SK-N-MC (cell line): ENCODE data around the gene BCL2A1.

ENCODE experiments used
- DNase-seq: peaks from one replicate; pipeline ENCODE4 v3.0.0-alpha.2; 2011; ENCODE audit warnings: low read depth, low spot score
- H3K27ac ChIP-seq: fragments of 200-600 bp; sonication (generic); 2 replicates; pipeline ENCODE4 v1.5.1; 2016; ENCODE audit warnings: mixed run types
- H3K36me3 ChIP-seq: fragments of 200-600 bp; sonication (generic); 2 replicates; pipeline ENCODE4 v1.6.1; 2017; ENCODE audit warnings: antibody characterized with exemption, low read length, mixed read lengths; ENCODE audit not compliant: insufficient read depth
- H3K4me3 ChIP-seq: fragments of 200-600 bp; sonication (generic); 2 replicates; pipeline ENCODE4 v1.5.1; 2016
- H3K9ac ChIP-seq: fragments of 200-600 bp; sonication (generic); 2 replicates; pipeline ENCODE4 v1.8.0; 2017; ENCODE audit warnings: mixed run types, mixed read lengths; ENCODE audit not compliant: insufficient read length
- H3K9me3 ChIP-seq: fragments of 200-600 bp; sonication (generic); 2 replicates; pipeline ENCODE4 v1.6.1; 2017; ENCODE audit warnings: low read depth, mild to moderate bottlenecking, antibody characterized with exemption, low read length, moderate library complexity, mixed read lengths
- EZH2 ChIP-seq: fragments of 200-600 bp; sonication (generic); IDR thresholded peaks from one replicate; pipeline ENCODE4 v1.6.1; 2017; ENCODE audit warnings: antibody characterized with exemption
- FOXP2 ChIP-seq: optimal IDR thresholded peaks from 2 replicates; pipeline ENCODE3; 2011; ENCODE audit warnings: mild to moderate bottlenecking, moderate library complexity; ENCODE audit not compliant: insufficient read depth; ENCODE audit errors: extremely low read length, control extremely low read depth
- POLR2AphosphoS5 ChIP-seq: IDR thresholded peaks from 2 replicates; pipeline ENCODE4 v1.6.1; 2012; ENCODE audit warnings: mild to moderate bottlenecking, low read depth, low read length, borderline replicate concordance

The BCL2A1 gene

DNA sequence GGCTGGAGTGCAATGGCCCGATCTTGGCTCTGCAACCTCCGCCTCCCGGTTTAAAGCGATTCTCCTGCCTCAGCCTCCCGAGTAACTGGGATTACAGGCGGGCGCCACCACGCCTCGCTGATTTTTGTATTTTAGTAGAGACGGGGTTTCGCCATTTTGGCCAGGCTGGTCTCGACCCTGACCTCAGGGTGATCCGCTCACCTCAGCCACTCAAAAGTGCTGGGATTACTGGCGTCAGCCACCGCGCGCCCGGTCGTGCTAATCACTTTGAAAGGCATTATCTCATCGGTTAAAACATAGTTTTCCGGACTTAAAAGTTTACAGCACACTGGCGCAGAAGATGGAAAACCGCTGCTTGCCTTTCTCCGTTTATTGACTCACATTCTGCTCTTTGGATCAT is 46.6 kb downstream of the BCL2A1 start:
- peaks cover 10% of the 10 kb centered on the region for H3K36me3 ChIP-seq
- peak overlapping the region; percentile 94 for H3K9ac ChIP-seq
- TF ChIP-seq FOXP2 (no peak), EZH2 (no peak), POLR2AphosphoS5 (no peak)
- peaks cover 3% of the 10 kb centered on the region; the same call in 1 of the 2 replicates for H3K9me3 ChIP-seq
- DNase-seq = no peak
- H3K27ac ChIP-seq = peak overlapping the region; percentile 83; the same call in 1 of the 2 replicates
- peak overlapping the region; percentile 97 for H3K4me3 ChIP-seq

DNA sequence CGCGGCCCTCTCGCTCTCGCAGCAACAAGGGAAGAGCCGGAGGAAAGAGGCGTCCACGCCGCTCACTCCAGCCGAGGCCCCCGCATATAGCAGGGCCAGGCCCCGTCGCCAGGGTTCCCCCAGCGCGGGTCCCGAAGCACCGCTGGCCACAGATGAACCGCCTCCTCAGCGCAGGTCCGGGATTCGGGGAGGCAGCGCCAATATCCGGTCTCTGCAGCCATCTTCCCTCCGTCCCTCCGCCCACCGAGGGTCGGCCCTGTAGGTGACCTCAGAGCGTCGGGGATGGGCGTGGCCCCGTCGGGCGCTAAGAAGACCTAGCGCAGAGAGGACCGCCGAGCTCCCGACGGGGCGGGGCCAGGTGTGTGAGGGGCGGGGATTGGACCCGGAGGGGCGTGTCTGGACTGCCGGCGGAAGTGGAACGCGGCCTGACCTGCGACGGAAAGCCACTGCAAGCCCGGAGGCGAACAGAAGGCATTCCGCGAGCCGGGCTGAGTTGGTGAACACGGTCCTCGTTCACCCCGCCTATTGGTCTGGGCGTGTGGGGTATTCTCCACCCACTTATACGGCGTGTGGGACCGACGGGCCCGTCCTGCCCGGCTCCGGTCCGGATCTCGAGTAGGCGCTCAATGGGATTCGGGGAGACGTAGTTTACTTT is 47.4 kb downstream of the BCL2A1 start:
- peaks cover 13% of the 10 kb centered on the region for H3K36me3 ChIP-seq
- peaks cover 3% of the 10 kb centered on the region; the same call in 1 of the 2 replicates for H3K9me3 ChIP-seq
- H3K4me3 ChIP-seq = peak overlapping the region; percentile 97
- peak; percentile 32 for DNase-seq
- TF ChIP-seq EZH2 (no peak), FOXP2 (no peak), POLR2AphosphoS5 (peak; percentile 85; the same call in 1 of the 2 replicates)
- H3K27ac ChIP-seq = peak overlapping the region; percentile 83
- H3K9ac ChIP-seq = peak overlapping the region; percentile 94

- H3K4me3 ChIP-seq = peak overlapping the region; percentile 97
- H3K9me3 ChIP-seq = peaks cover 3% of the 10 kb centered on the region; the same call in 1 of the 2 replicates
- no peak overlapping the region for H3K27ac ChIP-seq
- no peak for DNase-seq
- peak overlapping the region; percentile 58 for H3K9ac ChIP-seq
- no peak for TF ChIP-seq EZH2
- TF ChIP-seq FOXP2 = no peak
- TF ChIP-seq POLR2AphosphoS5 = no peak
- H3K36me3 ChIP-seq = peaks cover 13% of the 10 kb centered on the region
Observed at GRCh38 chr15:79923079-79923514, 47.9 kb downstream of the BCL2A1 start.

DNA sequence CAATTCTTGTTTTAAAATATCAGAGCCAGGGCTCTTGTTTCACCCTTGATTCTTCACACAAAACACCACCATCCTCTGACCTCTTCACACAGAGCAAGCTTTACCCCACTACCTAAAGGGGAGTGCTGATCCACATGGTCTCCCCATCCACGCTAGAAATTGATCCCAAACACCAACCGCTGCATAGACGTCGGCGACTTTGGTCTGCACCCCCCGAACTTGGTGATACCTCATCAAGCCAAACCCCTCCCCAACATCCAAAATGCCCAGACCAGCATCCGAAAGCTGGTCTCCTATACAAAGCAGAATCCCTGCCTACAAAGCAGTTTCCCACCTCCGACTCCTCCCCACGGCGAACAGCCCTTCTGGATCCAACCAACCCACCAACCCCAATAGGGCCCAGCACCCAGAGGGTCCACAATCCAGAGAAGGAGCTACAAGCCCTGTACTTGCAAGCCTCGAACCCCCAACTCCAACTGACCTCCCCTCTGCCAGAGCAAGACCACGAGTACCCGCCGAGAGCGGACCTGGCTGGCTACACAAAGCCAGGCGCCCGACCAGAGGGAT is 48.4 kb downstream of the BCL2A1 start:
- Histone ChIP-seq H3K36me3 (peaks cover 13% of the 10 kb centered on the region), H3K4me3 (peak overlapping the region; percentile 97), H3K9ac (peak overlapping the region; percentile 58), H3K27ac (no peak overlapping the region), H3K9me3 (peaks cover 3% of the 10 kb centered on the region; the same call in 1 of the 2 replicates)
- TF ChIP-seq POLR2AphosphoS5 (no peak), EZH2 (no peak), FOXP2 (no peak)
- DNase-seq = no peak

- Histone ChIP-seq H3K36me3 (peaks cover 13% of the 10 kb centered on the region), H3K4me3 (no peak overlapping the region)
Observed at GRCh38 chr15:79919749-79920511, 51.1 kb downstream of the BCL2A1 start.

DNA sequence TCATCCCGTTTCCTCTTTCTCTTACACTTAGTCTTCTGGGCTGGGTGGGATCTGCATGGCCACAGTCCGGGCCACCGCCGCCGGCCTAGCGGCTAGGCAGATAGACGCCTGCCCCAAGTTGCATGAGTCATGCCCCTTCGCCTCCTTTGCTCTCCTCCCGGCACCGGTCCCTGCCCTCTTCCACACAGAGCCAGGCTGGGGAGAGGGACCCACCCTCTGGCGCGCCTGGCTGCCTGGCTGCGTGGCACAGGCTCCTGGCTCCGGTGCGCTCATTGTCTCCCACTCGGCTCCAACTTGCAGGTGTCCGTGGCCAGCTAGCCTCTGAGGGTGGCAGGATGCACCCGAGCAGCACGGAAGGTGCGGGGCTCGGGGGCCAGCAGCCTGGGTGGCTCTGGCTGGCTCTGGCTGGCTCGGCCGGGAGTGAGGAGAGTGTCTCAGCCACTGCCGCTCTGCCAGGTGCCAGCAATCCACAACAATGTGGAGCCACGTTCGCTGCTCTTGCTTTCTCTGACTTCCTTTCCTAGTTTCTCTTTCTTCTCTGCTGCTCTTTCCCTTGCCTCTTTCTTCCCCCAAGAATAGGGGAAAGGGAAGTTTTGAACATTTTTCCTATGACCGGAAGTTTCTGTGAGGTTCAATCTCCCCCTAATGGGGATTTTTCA is 51.8 kb downstream of the BCL2A1 start:
- TF ChIP-seq POLR2AphosphoS5 = no peak
- no peak for TF ChIP-seq FOXP2
- no peak for TF ChIP-seq EZH2
- DNase-seq = no peak
- no peak overlapping the region for H3K27ac ChIP-seq
- H3K4me3 ChIP-seq = no peak overlapping the region
- peaks cover 13% of the 10 kb centered on the region for H3K36me3 ChIP-seq
- H3K9ac ChIP-seq = no peak overlapping the region
- peaks cover 10% of the 10 kb centered on the region; the same call in 1 of the 2 replicates for H3K9me3 ChIP-seq

More at GRCh38 chr15:79919749-79920511, 51.1 kb downstream of the BCL2A1 start:
- Histone ChIP-seq H3K9me3 (peaks cover 10% of the 10 kb centered on the region; the same call in 1 of the 2 replicates), H3K27ac (no peak overlapping the region), H3K9ac (no peak overlapping the region)
- no peak for DNase-seq
- TF ChIP-seq EZH2 (no peak), FOXP2 (no peak), POLR2AphosphoS5 (no peak)

- no peak for TF ChIP-seq FOXP2
- Histone ChIP-seq H3K9me3 (peaks cover 12% of the 10 kb centered on the region; the same call in 1 of the 2 replicates), H3K36me3 (peaks cover 13% of the 10 kb centered on the region), H3K27ac (no peak overlapping the region), H3K9ac (no peak overlapping the region), H3K4me3 (no peak overlapping the region)
- DNase-seq = no peak
Observed at GRCh38 chr15:79918278-79918677, 52.7 kb downstream of the BCL2A1 start.
